GM23248 (cell line): ENCODE measurements around the gene KRTDAP. TPM values are rescaled to one million over a fixed set of nuclear protein-coding genes. Genes with fewer than 3 reads are reported as not detected.

Experiments used
- DNase-seq: peaks from one replicate; pipeline ENCODE4 v3.0.0-alpha.2; 2015
- H2AFZ ChIP-seq: fragments of 200-600 bp; sonication (generic); 2 replicates; pipeline ENCODE4 v1.6.1; 2016; ENCODE audit warnings: antibody characterized with exemption
- H3F3A ChIP-seq: fragments of 200-600 bp; sonication (generic); 2 replicates; pipeline ENCODE4 v1.6.1; 2016; ENCODE audit warnings: mild to moderate bottlenecking, antibody characterized with exemption, mixed run types; ENCODE audit not compliant: insufficient read depth
- H3K27ac ChIP-seq: fragments of 200-600 bp; sonication (generic); 2 replicates; pipeline ENCODE4 v1.5.1; 2016; ENCODE audit warnings: mild to moderate bottlenecking
- H3K27me3 ChIP-seq: fragments of 200-600 bp; sonication (generic); replicated peaks from 2 replicates; pipeline ENCODE4 v1.6.1; 2016; ENCODE audit warnings: mild to moderate bottlenecking; ENCODE audit not compliant: insufficient read depth
- H3K36me3 ChIP-seq: fragments of 200-600 bp; sonication (generic); 2 replicates; pipeline ENCODE4 v1.6.1; 2016; ENCODE audit warnings: low read depth, mild to moderate bottlenecking
- H3K4me1 ChIP-seq: fragments of 200-600 bp; sonication (generic); 2 replicates; pipeline ENCODE4 v1.6.1; 2016; ENCODE audit warnings: mild to moderate bottlenecking; ENCODE audit not compliant: insufficient read depth
- H3K4me2 ChIP-seq: fragments of 200-600 bp; sonication (generic); one replicate; pipeline ENCODE4 v1.6.1; 2016; ENCODE audit warnings: mild to moderate bottlenecking; ENCODE audit not compliant: unreplicated experiment
- H3K4me3 ChIP-seq: fragments of 200-600 bp; sonication (generic); 2 replicates; pipeline ENCODE4 v1.5.1; 2016; ENCODE audit warnings: mild to moderate bottlenecking
- H3K79me2 ChIP-seq: fragments of 200-600 bp; sonication (generic); 2 replicates; pipeline ENCODE4 v1.6.1; 2016; ENCODE audit warnings: mild to moderate bottlenecking; ENCODE audit not compliant: insufficient read depth
- H3K9ac ChIP-seq: fragments of 200-600 bp; sonication (generic); 2 replicates; pipeline ENCODE4 v1.6.1; 2016; ENCODE audit warnings: mild to moderate bottlenecking
- H3K9me2 ChIP-seq: fragments of 200-600 bp; sonication (generic); 2 replicates; pipeline ENCODE4 v1.6.1; 2016; ENCODE audit warnings: mixed run types, mild to moderate bottlenecking, moderate library complexity; ENCODE audit not compliant: insufficient read depth
- H3K9me3 ChIP-seq: fragments of 200-600 bp; sonication (generic); one replicate; pipeline ENCODE4 v1.6.1; 2017; ENCODE audit warnings: low read depth
- H4K20me1 ChIP-seq: fragments of 200-600 bp; sonication (generic); 2 replicates; pipeline ENCODE4 v1.6.0; 2016; ENCODE audit not compliant: insufficient read depth
- EZH2 ChIP-seq: fragments of 200-600 bp; sonication (generic); IDR thresholded peaks from 2 replicates; pipeline ENCODE4 v1.6.1; 2018; ENCODE audit warnings: antibody characterized with exemption, mild to moderate bottlenecking; ENCODE audit not compliant: insufficient read depth, poor library complexity, severe bottlenecking
- EZH2phosphoT487 ChIP-seq: fragments of 200-600 bp; sonication (generic); IDR thresholded peaks from 2 replicates; pipeline ENCODE4 v1.6.1; 2018; ENCODE audit warnings: antibody characterized with exemption, moderate library complexity, mild to moderate bottlenecking, low read depth; ENCODE audit not compliant: insufficient read depth
- WGBS, 2 experiments: methylation state at CpG; one replicate each; pipeline ENCODE4 v1.1.6; 2015 to 2017; ENCODE audit warnings: low lambda C conversion rate in 2 of 2, low coverage in 1 of 2; ENCODE audit errors: missing lambda C conversion rate in 2 of 2; 5-methylcytosine and 5-hydroxymethylcytosine counted together
- in situ Hi-C: fragments of 300-500 bp; cut with MboI; formaldehyde crosslinking; loops from 2 replicates; pipeline ENCODE4 v1.15.0; 2020
- polyA plus RNA-seq: library from polyadenylated mRNA; unstranded; fragments of >200 nt; fragmentation: Nextera tagmentation; extraction: Ambion mirVana; gene quantifications from 2 replicates; pipeline ENCODE4 v1.2.1, GENCODE V29; 2016
- total RNA-seq: library from RNA; depleted of rRNA; stranded (reverse); fragments of >200 nt; shearing (Covaris generic); gene quantifications from 2 replicates; pipeline ENCODE4 v1.2.3, GENCODE V29; 2014

Gene KRTDAP
- total and polyA plus RNA-seq, 2 experiments from 2014 or later = not detected

- Histone ChIP-seq H3K27me3 (no peaks in the 10 kb centered on the region), H3K9me2 (no peaks in the 10 kb centered on the region), H3K27ac (no peak overlapping the region), H3K4me2 (peak overlapping the region; percentile 48), H3K79me2 (no peaks in the 10 kb centered on the region), H3F3A (no peaks in the 10 kb centered on the region), H2AFZ (0 out of 2 replicates have a peak overlapping the region, but pooled peaks have one; percentile 29), H3K36me3 (no peaks in the 10 kb centered on the region), H3K4me3 (0 out of 2 replicates have a peak overlapping the region, but pooled peaks have one; percentile 22), H4K20me1 (no peaks in the 10 kb centered on the region), H3K4me1 (no peaks in the 10 kb centered on the region), H3K9me3 (no peaks in the 10 kb centered on the region), H3K9ac (no peak overlapping the region)
- WGBS, 2 experiments = 10 to 11% methylated on average over 29 to 30 of the region's 30 CpGs
- TF ChIP-seq EZH2phosphoT487 = no peak
- TF ChIP-seq EZH2 = no peak
- in situ Hi-C loops = no loop called here
- peak; percentile 48 for DNase-seq
Observed at GRCh38 chr19:35533822-35534392, 43.6 kb upstream of the KRTDAP start.

GRCh38 chr19:35533201-35533821 lies 43.0 kb upstream of the KRTDAP start, which contains the start of gene GAPDHS:
Gene GAPDHS, plus strand, starts transcription at chr19:35533456. Its CDS starts 72 bp downstream, at chr19:35533528.
- Histone ChIP-seq H3K9ac (no peak within 1 kb of the TSS), H3K27ac (no peak within 1 kb of the TSS), H3K4me1 (no peaks in the 10 kb centered on the region), H2AFZ (0 out of 2 replicates have a peak within 1 kb of the TSS, but pooled peaks have one; percentile 29), H3K79me2 (no peaks in the 10 kb centered on the region), H3F3A (no peaks in the 10 kb centered on the region; the same call in 1 of the 2 replicates), H3K4me3 (0 out of 2 replicates have a peak within 1 kb of the TSS, but pooled peaks have one; percentile 22), H3K9me2 (no peaks in the 10 kb centered on the region), H4K20me1 (no peaks in the 10 kb centered on the region), H3K27me3 (no peaks in the 10 kb centered on the region), H3K4me2 (peak within 1 kb of the TSS; percentile 48), H3K36me3 (no peaks in the 10 kb centered on the region), H3K9me3 (no peaks in the 10 kb centered on the region)
- TF ChIP-seq EZH2 = no peak
- in situ Hi-C loops = no loop called here
- peak; percentile 24 for DNase-seq
- WGBS, 2 experiments = 44 to 45% methylated on average over 35 to 39 of the region's 39 CpGs

DNA sequence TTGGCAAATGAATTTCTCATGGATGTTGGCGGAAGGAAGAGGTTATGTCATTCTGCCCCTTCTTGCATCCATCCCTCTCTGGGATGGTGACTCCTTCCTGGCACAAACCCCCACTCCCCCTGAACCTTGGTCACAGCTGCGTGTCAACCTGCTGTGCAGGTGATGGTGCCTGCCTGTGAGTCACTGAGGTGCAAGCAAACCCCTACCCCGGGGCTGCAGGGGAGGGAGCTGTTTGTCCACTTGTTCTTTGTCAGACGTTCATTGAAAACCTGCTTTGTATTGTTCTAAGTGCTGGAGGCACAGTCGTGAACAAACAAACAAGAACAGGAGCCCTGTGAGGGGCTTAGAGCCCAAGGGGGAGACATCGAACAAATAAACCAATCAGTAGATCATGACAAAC lies 41.0 kb upstream of the KRTDAP start:
- Histone ChIP-seq H3K9me3 (no peaks in the 10 kb centered on the region), H3K36me3 (no peaks in the 10 kb centered on the region), H3K79me2 (no peaks in the 10 kb centered on the region), H3K9ac (no peak overlapping the region), H3K9me2 (no peaks in the 10 kb centered on the region), H3K4me2 (no peak overlapping the region), H3K27me3 (no peaks in the 10 kb centered on the region), H3K27ac (no peak overlapping the region), H4K20me1 (no peaks in the 10 kb centered on the region), H3K4me1 (peaks cover 8% of the 10 kb centered on the region), H3F3A (no peaks in the 10 kb centered on the region; the same call in 1 of the 2 replicates), H3K4me3 (no peak overlapping the region), H2AFZ (no peak overlapping the region)
- TF ChIP-seq EZH2 (no peak), EZH2phosphoT487 (no peak)
- in situ Hi-C loops = no loop called here
- DNase-seq = no peak
- WGBS, 2 experiments = 38 to 46% methylated on average over 6 of the region's 6 CpGs

GRCh38 chr19:35529241-35530218 lies 39.3 kb upstream of the KRTDAP start:
- in situ Hi-C loops = no loop called here

More at GRCh38 chr19:35529241-35530218, 39.3 kb upstream of the KRTDAP start:
- no peaks in the 10 kb centered on the region for H3K79me2 ChIP-seq
- H4K20me1 ChIP-seq = no peaks in the 10 kb centered on the region
- H3F3A ChIP-seq = no peaks in the 10 kb centered on the region; the same call in 1 of the 2 replicates
- WGBS, 2 experiments = 58 to 60% methylated on average over 18 to 19 of the region's 19 CpGs
- no peaks in the 10 kb centered on the region for H3K9me2 ChIP-seq
- no peak for DNase-seq
- H3K9me3 ChIP-seq = no peaks in the 10 kb centered on the region
- H3K36me3 ChIP-seq = no peaks in the 10 kb centered on the region
- peaks cover 8% of the 10 kb centered on the region for H3K4me1 ChIP-seq
- H2AFZ ChIP-seq = no peak overlapping the region
- no peak overlapping the region for H3K4me3 ChIP-seq
- H3K27ac ChIP-seq = no peak overlapping the region
- no peak for TF ChIP-seq EZH2phosphoT487
- no peak for TF ChIP-seq EZH2
- no peak overlapping the region for H3K9ac ChIP-seq
- H3K27me3 ChIP-seq = no peaks in the 10 kb centered on the region
- no peak overlapping the region for H3K4me2 ChIP-seq
